HCT116 (cell line): ENCODE data around the gene PIGW. TPM values are rescaled to one million over a fixed set of nuclear protein-coding genes. Genes with fewer than 3 reads are reported as not detected.

Source experiments
- ATAC-seq: fragments of 200-7000 bp; cut with Tn5 transposase; 2 replicates; pipeline ENCODE4 v1.9.1; 2020; ENCODE audit warnings: mild to moderate bottlenecking, moderate library complexity
- BruUV-seq: library from RNA; stranded (reverse); fragments of 400-500 nt; replicated peaks from 2 replicates; lab custom pipeline; 2021; lab: Mats Ljungman, UMichigan
- CTCF ChIA-PET: fragments of 300-600 bp; sonication (Branson Sonifier 250); formaldehyde crosslinking; loops from one replicate; lab custom pipeline; 2021; ENCODE audit warnings: antibody characterized with exemption; lab: Charles Lee
- POLR2A ChIA-PET: fragments of 300-600, 350-600 bp; sonication (Branson Sonifier 250); formaldehyde crosslinking; loops from one replicate; lab custom pipeline; 2021; ENCODE audit warnings: antibody characterized with exemption; lab: Charles Lee
- RAD21 ChIA-PET, 2 experiments: fragments of 300-600 bp; sonication (Branson Sonifier 250); formaldehyde crosslinking; loops; one replicate each; lab custom pipeline; 2023; ENCODE audit warnings: low total read pairs in 2 of 2; ENCODE audit not compliant: uncharacterized antibody in 2 of 2, unreplicated experiment in 2 of 2, low non-redundant PET in 1 of 2; lab: Charles Lee
- DNase-seq: peaks from one replicate; pipeline ENCODE4 v3.0.0-alpha.2; 2010; ENCODE audit warnings: low read depth, low spot score
- H2AFZ ChIP-seq: fragments of 200-600 bp; shearing (Covaris generic), sonication (generic); 2 replicates; pipeline ENCODE4 v1.6.1; 2017; ENCODE audit warnings: low read depth, mixed run types, mixed read lengths, antibody characterized with exemption, low read length; ENCODE audit not compliant: poor library complexity, severe bottlenecking
- H3K27ac ChIP-seq: 2 replicates; pipeline ENCODE4 v1.5.1; 2012; ENCODE audit warnings: low read depth, low read length
- H3K27me3 ChIP-seq: fragments of 200-600 bp; sonication (generic); 2 replicates; pipeline ENCODE4 v1.6.1; 2016; ENCODE audit warnings: mixed run types, low read length, mixed read lengths; ENCODE audit not compliant: insufficient read depth
- H3K36me3 ChIP-seq, 2 experiments: fragments of 200-500 bp in 1 of 2; fragments of 200-600 bp in 1 of 2; sonication (Bioruptor generic) in 1 of 2; sonication (generic) in 1 of 2; 2 replicates each; pipeline versions ENCODE4 v1.5.1 to v1.6.1; 2014 to 2016; ENCODE audit warnings: low read length in 2 of 2, inconsistent platforms in 1 of 2, mixed read lengths in 1 of 2, mixed run types in 1 of 2; ENCODE audit not compliant: insufficient read depth in 2 of 2, control insufficient read depth in 1 of 2
- H3K4me1 ChIP-seq, 2 experiments: fragments of 200-600 bp in 1 of 2; sonication (generic) in 1 of 2; 2 replicates each; pipeline versions ENCODE4 v1.5.1 to v1.6.1; 2012 to 2017; ENCODE audit warnings: low read length in 2 of 2, inconsistent platforms in 1 of 2, mild to moderate bottlenecking in 1 of 2, mixed read lengths in 1 of 2, mixed run types in 1 of 2, moderate library complexity in 1 of 2; ENCODE audit not compliant: insufficient read depth in 2 of 2, control insufficient read depth in 1 of 2
- H3K4me2 ChIP-seq: fragments of 200-600 bp; sonication (generic); 2 replicates; pipeline ENCODE4 v1.6.1; 2017; ENCODE audit warnings: mixed run types, low read length, mixed read lengths
- H3K4me3 ChIP-seq, 2 experiments: fragments of 200-600 bp in 1 of 2; sonication (generic) in 1 of 2; replicated peaks in 1 of 2; 2 replicates each; pipeline ENCODE4 v1.5.1; 2011 to 2016; ENCODE audit warnings: low read length in 2 of 2, control low read depth in 1 of 2, low read depth in 1 of 2, mild to moderate bottlenecking in 1 of 2, mixed read lengths in 1 of 2, mixed run types in 1 of 2
- H3K79me2 ChIP-seq: fragments of 200-600 bp; sonication (generic); 2 replicates; pipeline ENCODE4 v1.6.1; 2017; ENCODE audit warnings: mild to moderate bottlenecking, mixed run types, low read length, moderate library complexity, mixed read lengths; ENCODE audit not compliant: insufficient read depth
- H3K9ac ChIP-seq: fragments of 200-600 bp; sonication (generic); 2 replicates; pipeline ENCODE4 v1.6.1; 2016; ENCODE audit warnings: low read length, mixed read lengths
- H3K9me2 ChIP-seq: fragments of 200-600 bp; sonication (generic), shearing (Covaris generic); 2 replicates; pipeline ENCODE4 v1.6.1; 2017; ENCODE audit warnings: mixed run types, mild to moderate bottlenecking, moderate library complexity; ENCODE audit not compliant: insufficient read depth
- H3K9me3 ChIP-seq, 2 experiments: fragments of 200-500 bp in 1 of 2; fragments of 200-600 bp in 1 of 2; sonication (Bioruptor generic) in 1 of 2; sonication (generic) in 1 of 2; 2 replicates each; pipeline ENCODE4 v1.6.1; 2014 to 2017; ENCODE audit warnings: low read length in 2 of 2, mixed read lengths in 2 of 2, inconsistent platforms in 1 of 2, low read depth in 1 of 2, mild to moderate bottlenecking in 1 of 2, mixed run types in 1 of 2, moderate library complexity in 1 of 2; ENCODE audit not compliant: control insufficient read depth in 1 of 2, insufficient read depth in 1 of 2
- H4K20me1 ChIP-seq: fragments of 200-600 bp; sonication (generic), shearing (Covaris generic); 2 replicates; pipeline ENCODE4 v1.6.1; 2017; ENCODE audit warnings: mixed run types, mild to moderate bottlenecking, moderate library complexity; ENCODE audit not compliant: insufficient read depth
- CBX3 ChIP-seq: IDR thresholded peaks from 2 replicates; pipeline ENCODE4 v1.6.1; 2012; ENCODE audit warnings: low read depth
- RAD21 ChIP-seq: IDR thresholded peaks from 2 replicates; pipeline ENCODE4 v1.6.1; 2012; ENCODE audit warnings: low read depth, mild to moderate bottlenecking
- SIN3A ChIP-seq: IDR thresholded peaks from 2 replicates; pipeline ENCODE4 v1.6.1; 2012; ENCODE audit warnings: low read depth
- SRF ChIP-seq: IDR thresholded peaks from 2 replicates; pipeline ENCODE4 v1.6.1; 2012; ENCODE audit warnings: low read depth
- YY1 ChIP-seq: IDR thresholded peaks from 2 replicates; pipeline ENCODE4 v1.6.1; 2011; ENCODE audit warnings: low read length, low read depth, moderate library complexity, mild to moderate bottlenecking; ENCODE audit not compliant: insufficient replicate concordance; ENCODE audit errors: extremely low read depth
- ZFX ChIP-seq: fragments of 450-650 bp; IDR thresholded peaks from 2 replicates; pipeline ENCODE4 v1.6.1; 2017
- intact Hi-C: fragments of 100-400 bp; cut with micrococcal nuclease; formaldehyde crosslinking; loops from 2 replicates; pipeline ENCODE4 v1.10.0; 2022
- total RNA-seq: library from RNA; stranded (reverse); gene quantifications from one replicate; pipeline ENCODE4 v1.2.1, GENCODE V29; 2021; ENCODE audit not compliant: unreplicated experiment
- TF ChIP-seq, protein P1 (sequence below): IDR thresholded peaks from 2 replicates; pipeline ENCODE4 v1.6.1; 2012
- TF ChIP-seq, protein P2 (sequence below): IDR thresholded peaks from 2 replicates; pipeline ENCODE4 v1.6.1; 2012

Gene PIGW
- total RNA-seq, 1 experiment from 2014 or later, result 16.4 TPM

DNA sequence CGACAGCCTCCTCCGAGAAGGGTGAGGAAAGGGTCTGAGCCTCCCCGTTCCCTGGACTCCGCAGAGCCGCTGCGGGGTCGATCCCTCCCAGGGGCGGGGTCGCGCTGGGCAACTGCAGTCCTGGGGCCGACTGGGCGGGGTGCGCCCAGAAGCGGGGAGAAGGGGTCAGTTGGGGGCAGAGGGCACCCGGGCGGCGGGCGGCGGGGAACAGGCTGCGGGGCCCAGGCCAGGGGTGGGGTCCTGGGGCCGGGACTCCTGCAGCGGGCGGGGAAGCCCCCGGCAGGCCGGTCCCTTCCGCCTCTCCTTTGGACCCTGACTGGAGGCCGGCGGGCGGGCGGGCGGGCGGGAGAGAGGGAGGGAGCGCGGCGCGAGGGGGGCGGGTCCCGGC is 10.3 kb downstream of the PIGW start:
- Histone ChIP-seq H2AFZ (no peak overlapping the region), H3K27ac (peak overlapping the region; percentile 98), H4K20me1 (no peaks in the 10 kb centered on the region), H3K4me1 (peaks cover 11 to 26% of the 10 kb centered on the region in 2 experiments; a peak in 3 of 4 replicates), H3K79me2 (peaks cover 64% of the 10 kb centered on the region), H3K4me2 (peak overlapping the region; percentile 87), H3K4me3 (peak overlapping the region; percentile 80 to 97), H3K27me3 (no peaks in the 10 kb centered on the region), H3K9me2 (no peaks in the 10 kb centered on the region), H3K9me3 (no peaks in the 10 kb centered on the region), H3K9ac (peak overlapping the region; percentile 96), H3K36me3 (peaks cover 0 to 6% of the 10 kb centered on the region in 2 experiments; a peak in 2 of 4 replicates)
- ChIA-PET POLR2A (interaction anchor here (0.6 to 2.8 kb wide), 8 partner anchors 10 to 1821 kb away, joined by 3 to 30 read pairs (median 4); partner anchors contain the start of genes MRM1, MYO19, PIGW and ZNHIT3), CTCF (interaction anchor here (1.3 to 2.3 kb wide), 2 partner anchors 11 to 56 kb away, joined by 4 to 16 read pairs; partner anchors contain the start of genes MRM1, MYO19 and PIGW), RAD21 (interaction anchor here in 1 of 2 experiments (1.2 kb wide), 1 partner anchor 57 kb away, joined by 5 read pairs; the partner anchor contains the start of gene MRM1)
- intact Hi-C loops, result loop anchor here (1.0 to 5.0 kb wide), 2 partner anchors 11 to 57 kb away; partner anchors contain the start of genes MRM1, MYO19 and PIGW
- TF ChIP-seq, protein P1, sequence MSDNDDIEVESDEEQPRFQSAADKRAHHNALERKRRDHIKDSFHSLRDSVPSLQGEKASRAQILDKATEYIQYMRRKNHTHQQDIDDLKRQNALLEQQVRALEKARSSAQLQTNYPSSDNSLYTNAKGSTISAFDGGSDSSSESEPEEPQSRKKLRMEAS, result 0 out of 2 replicates have a peak, but pooled peaks have one; percentile 38
- TF ChIP-seq SIN3A (no peak), SRF (no peak), CBX3 (no peak), YY1 (no peak), ZFX (no peak), RAD21 (no peak)
- TF ChIP-seq, protein P2, sequence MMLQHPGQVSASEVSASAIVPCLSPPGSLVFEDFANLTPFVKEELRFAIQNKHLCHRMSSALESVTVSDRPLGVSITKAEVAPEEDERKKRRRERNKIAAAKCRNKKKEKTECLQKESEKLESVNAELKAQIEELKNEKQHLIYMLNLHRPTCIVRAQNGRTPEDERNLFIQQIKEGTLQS, result no peak
- ATAC-seq (peak; percentile 68), DNase-seq (no peak)
- no TSS peak for BruUV-seq
